DMS53 treated with DMSO at 0.1 percent for 48 hours (cell line): ENCODE results near the gene ERI2.
A peak's percentile ranks its signal among the peaks of the same experiment; 100 is the strongest.
"Not testable (repeated sequence)": the region's sequence is repeated elsewhere in the genome, so short reads cannot be mapped to it uniquely, and the experiment has no call there.

Experiments used
- DNase-seq: peaks from one replicate; lab custom pipeline; 2025; ENCODE audit not compliant: unreplicated experiment; lab: John Stamatoyannopoulos, UW

ERI2 gene

DNA sequence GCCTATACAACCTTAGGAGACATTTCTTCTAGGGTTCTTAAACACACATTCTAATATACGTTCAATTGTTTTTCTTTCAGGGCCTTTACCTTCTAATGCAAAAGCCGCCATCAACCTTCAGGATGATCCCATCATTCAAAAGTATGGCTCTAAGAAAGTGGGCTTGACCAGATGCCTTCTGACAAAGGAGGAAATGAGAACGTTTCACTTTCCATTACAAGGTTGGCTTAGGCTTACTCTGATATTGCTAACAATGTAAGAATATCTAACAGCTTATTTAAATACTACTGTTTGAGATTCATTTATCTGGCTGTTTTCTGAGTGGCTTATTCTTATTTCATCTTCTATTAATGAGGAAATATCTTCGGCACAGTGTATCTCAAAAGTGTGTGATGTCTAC is 15.4 kb upstream of the ERI2 start:
- DNase-seq, result no peak

- DNase-seq, result no peak
Measured at GRCh38 chr16:20818929-20819585, 12.8 kb upstream of the ERI2 start.

GRCh38 chr16:20814784-20815183 is 8.5 kb upstream of the ERI2 start:
- DNase-seq, result no peak

- no peak for DNase-seq
Measured at GRCh38 chr16:20812510-20812909, 6.2 kb upstream of the ERI2 start.

GRCh38 chr16:20811889-20812439 is 5.7 kb upstream of the ERI2 start:
- no peak for DNase-seq

DNA sequence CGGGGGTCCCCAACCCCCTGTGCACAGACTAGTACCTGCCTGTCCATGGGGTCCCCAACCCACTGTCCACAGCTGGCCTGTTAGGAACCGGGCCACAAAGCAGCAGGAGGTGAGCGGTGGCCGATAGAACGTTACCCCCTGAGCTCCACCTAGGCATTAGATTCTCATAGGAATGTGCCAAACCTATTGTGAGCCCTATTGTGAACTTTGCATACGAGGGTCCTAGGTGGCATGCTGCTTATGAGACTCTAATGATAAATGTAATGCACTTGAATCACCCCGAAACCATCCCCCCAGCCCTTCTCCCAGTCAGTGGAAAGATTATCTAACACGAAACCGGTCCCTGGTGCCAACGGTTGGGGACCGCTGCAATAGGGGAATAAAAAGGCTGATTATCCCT is 1.6 kb upstream of the ERI2 start:
- no peak for DNase-seq

- DNase-seq, result not testable (repeated sequence)
Measured at GRCh38 chr16:20805684-20806167, 546 bp downstream of the ERI2 start.

- DNase-seq, result no peak
Measured at GRCh38 chr16:20803561-20804214, 2.6 kb downstream of the ERI2 start.

DNA sequence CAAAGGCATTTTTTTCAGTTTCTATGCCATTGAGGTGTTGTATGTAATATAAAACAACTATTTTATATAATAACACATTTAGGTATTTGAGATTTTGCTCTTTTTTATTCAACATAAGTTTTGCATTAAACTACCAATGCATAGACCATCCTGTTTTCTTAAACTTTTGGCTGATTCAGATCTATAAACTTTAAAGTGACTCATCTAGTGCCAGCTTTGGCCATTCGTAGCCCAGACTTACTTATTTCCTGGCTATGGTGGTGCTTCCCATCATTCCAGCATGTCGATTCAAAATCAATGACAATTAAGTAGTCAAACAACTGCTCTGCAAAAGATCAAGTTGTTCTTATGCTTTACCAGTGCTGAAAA is 3.1 kb downstream of the ERI2 start:
- no peak for DNase-seq

GRCh38 chr16:20801278-20801677 is 5.0 kb downstream of the ERI2 start:
- DNase-seq, result no peak

DNA sequence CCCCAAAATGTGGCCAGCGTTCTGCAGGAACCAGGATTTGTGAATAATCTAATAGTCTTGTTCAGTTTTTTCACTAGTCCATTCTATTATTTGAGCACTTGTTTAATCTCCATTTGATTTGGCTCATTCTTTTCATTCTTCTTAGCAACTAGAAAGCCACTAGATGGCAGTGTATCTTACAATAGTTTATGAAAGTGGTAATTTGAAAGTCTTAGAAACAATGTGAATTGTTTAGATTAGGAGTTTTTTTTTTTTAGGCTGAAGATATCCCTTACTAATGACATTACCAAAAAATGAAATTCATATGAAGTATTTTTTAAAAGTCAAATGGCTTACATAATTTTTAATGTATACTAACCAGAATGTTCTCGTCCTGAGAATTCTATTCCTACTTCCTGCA is 6.7 kb downstream of the ERI2 start:
- no peak for DNase-seq

GRCh38 chr16:20798364-20798763 is 7.9 kb downstream of the ERI2 start:
- no peak for DNase-seq

GRCh38 chr16:20791923-20792612 is 14.2 kb downstream of the ERI2 start:
- DNase-seq, result no peak

- DNase-seq, result no peak
Measured at GRCh38 chr16:20789130-20789529, 17.1 kb downstream of the ERI2 start.

DNA sequence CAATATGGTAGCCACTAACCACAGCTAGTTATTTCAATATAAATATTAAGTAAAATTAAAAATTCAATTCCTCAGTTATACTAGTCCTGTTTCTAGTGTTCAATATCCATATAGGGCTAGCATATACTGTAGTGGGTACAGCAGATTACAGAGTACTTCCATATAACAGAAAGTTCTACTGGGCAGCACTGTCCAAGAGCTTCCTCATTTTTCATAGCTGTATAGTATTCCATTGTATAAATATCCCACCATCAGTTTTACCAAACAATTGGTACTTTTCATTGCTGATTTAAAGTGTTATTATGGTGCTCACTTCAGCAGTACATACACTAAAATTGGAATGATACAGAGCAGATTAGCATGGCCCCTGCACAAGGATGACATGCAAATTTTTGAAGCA is 22.1 kb downstream of the ERI2 start:
- DNase-seq, result no peak

DNA sequence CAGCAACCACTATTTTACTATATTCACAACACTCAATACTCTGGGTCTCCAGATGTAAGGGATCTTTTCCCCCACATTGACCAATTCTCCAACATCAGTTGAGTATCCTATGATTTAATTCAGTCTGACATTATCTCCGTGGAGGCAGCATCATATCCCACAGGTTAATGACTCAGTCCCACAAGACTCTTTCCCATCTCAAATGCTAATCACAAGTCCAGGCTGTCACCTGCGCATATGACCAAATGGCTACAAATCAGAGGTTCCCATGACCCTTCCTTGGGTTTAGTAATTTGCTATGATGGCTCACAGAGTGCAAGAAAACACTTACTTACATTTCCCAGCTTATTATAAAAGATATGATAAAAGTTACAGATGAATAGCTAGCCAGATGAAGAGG is 23.8 kb downstream of the ERI2 start:
- no peak for DNase-seq

GRCh38 chr16:20781697-20782096 is 24.6 kb downstream of the ERI2 start:
- no peak for DNase-seq

GRCh38 chr16:20774703-20775362 is 31.4 kb downstream of the ERI2 start:
- DNase-seq, result peak; percentile 58

GRCh38 chr16:20773679-20774078 is 32.6 kb downstream of the ERI2 start:
- no peak for DNase-seq

DNA sequence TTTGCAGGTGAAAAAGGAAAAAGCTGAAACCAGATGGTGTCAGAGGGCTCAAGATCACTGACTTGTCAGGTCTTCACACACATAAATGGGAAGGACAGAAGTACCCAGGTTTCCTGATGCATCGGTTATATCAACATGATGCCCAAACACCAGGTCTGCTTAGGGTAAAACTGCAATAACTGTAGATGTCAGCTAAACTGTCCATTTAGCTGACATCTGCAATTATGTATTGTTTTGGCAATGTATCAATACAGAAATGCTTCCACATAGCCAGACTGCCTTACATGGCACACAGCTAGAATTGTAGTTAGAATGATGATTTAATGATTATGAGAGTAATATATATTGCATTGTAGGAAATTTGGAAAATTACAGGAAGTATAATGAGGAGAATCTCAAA is 37.5 kb downstream of the ERI2 start:
- no peak for DNase-seq

DNA sequence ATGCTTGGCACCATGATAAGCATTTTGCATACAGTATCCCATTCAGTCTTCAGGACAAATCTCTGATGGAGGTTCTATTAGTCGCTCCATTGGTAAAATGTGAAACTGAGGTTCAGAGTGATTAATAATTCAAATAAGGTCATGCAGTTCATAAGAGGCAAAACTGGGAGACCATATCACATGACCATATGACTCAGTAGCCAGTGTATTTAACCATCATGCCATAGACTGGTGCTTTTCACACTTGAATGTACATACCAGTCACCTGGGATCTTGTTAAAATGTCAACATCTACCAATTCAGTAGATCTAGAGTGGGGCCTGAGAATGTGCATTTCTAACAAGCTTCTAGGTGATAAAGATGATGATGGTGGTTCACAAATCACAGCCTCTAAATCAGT is 38.2 kb downstream of the ERI2 start:
- no peak for DNase-seq

DNA sequence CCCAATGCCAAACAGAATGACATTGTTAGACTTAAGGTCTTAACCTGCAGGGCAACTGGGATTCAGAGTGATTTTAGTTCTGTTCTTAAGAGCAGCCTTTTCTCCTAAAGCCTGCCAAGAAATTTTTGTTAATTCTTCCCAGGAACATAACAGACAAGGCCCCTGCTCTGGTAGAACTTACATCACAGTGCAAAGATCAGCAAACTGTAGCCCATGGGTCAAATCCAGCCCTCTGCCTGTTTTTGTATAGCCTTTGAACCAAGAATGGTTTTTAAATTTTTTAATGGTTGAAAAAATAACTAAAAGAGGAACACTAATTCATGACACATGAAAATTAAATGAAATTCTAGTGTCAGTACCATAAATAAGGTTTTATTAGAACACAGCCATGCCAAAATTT is 38.7 kb downstream of the ERI2 start:
- DNase-seq, result no peak
